ENCODE measurements around the gene SPATA9. TPM values are rescaled to one million over a fixed set of nuclear protein-coding genes. Genes with fewer than 3 reads are reported as not detected.
A peak's percentile ranks its signal among the peaks of the same experiment; 100 is the strongest.

Gene SPATA9
- total and polyA plus RNA-seq, 2 of the 8 experiments (the other 6 are each of a cell fraction or from before 2014, with no cell fraction given) = not detected

- no peak within 1 kb of the TSS for H2BK5ac ChIP-seq (ENCODE audit: low read depth, low read length)
- no peak within 1 kb of the TSS for H3K23ac ChIP-seq (ENCODE audit: insufficient read length)
- 2% methylated on average over 56 of the region's 85 CpGs; no CpG with 5 or more reads in 1 of the 2 experiments for WGBS, 2 experiments (ENCODE audit: extremely low coverage in 1 of 2, insufficient coverage in 1 of 2, insufficient read length in 1 of 2, insufficient replicate concordance in 2 of 2, low coverage in 1 of 2, low lambda C conversion rate in 2 of 2, missing lambda C conversion rate in 1 of 2)
- peaks cover 10 to 49% (median 39%) of the 10 kb centered on the region in 4 experiments for H3K27me3 ChIP-seq (replicated peaks in 1 of 4; ENCODE audit: control insufficient read depth in 3 of 4, extremely low read depth in 1 of 4, insufficient read depth in 3 of 4, low read length in 3 of 4)
- peak within 1 kb of the TSS in 2 of 4 experiments; percentile 25 to 52; a peak in 4 of 7 replicates for H3K9ac ChIP-seq (replicated peaks in 1 of 4; ENCODE audit: extremely low read depth in 1 of 4, low read depth in 3 of 4, low read length in 3 of 4)
- peak within 1 kb of the TSS; percentile 12; the same call in 1 of the 2 replicates for H4K8ac ChIP-seq (ENCODE audit: extremely low read depth, insufficient read depth, low read length)
- peaks cover 15% of the 10 kb centered on the region for H3K23me2 ChIP-seq (ENCODE audit: low read depth, low read length)
- ChIA-PET POLR2A (ENCODE audit: partially characterized antibody) (no interaction called here), CTCF (ENCODE audit: partially characterized antibody) (interaction anchor here (1.2 kb wide), 1 partner anchor 227 kb away, joined by 3 read pairs; no protein-coding TSS in a partner anchor)
- no peak within 1 kb of the TSS for H4K91ac ChIP-seq (replicated peaks; ENCODE audit: insufficient read length, low read length)
- no peaks in the 10 kb centered on the region for H4K20me1 ChIP-seq (replicated peaks in 1 of 2; ENCODE audit: control insufficient read depth in 1 of 2, insufficient read depth in 2 of 2, low read length in 2 of 2)
- H3K36me3 ChIP-seq (ENCODE audit: control insufficient read depth in 2 of 4, insufficient read depth in 4 of 4, low read length in 3 of 4) = no peaks in the 10 kb centered on the region
- H3K4me1 ChIP-seq (replicated peaks in 1 of 4; ENCODE audit: control insufficient read depth in 3 of 4, insufficient read depth in 4 of 4, low read length in 3 of 4) = peaks cover 6 to 13% (median 9%) of the 10 kb centered on the region in 4 experiments
- no peak for FAIRE-seq
- H3K4me2 ChIP-seq (ENCODE audit: insufficient read depth in 1 of 2, low read depth in 2 of 2, low read length in 2 of 2) = peak within 1 kb of the TSS; percentile 91 to 95
- peak within 1 kb of the TSS; percentile 62 for H2AFZ ChIP-seq (ENCODE audit: low read length)
- no peak within 1 kb of the TSS for H3K4ac ChIP-seq (replicated peaks; ENCODE audit: insufficient read length, low read depth, low read length)
- H3K14ac ChIP-seq (ENCODE audit: insufficient read length) = no peak within 1 kb of the TSS
- H3K79me2 ChIP-seq (ENCODE audit: control insufficient read depth in 1 of 2, insufficient read depth in 2 of 2, low read length in 2 of 2) = no peaks in the 10 kb centered on the region
- H2BK20ac ChIP-seq (ENCODE audit: low read length) = no peak within 1 kb of the TSS
- H2BK15ac ChIP-seq (ENCODE audit: low read length) = no peak within 1 kb of the TSS
- peak within 1 kb of the TSS; percentile 15; the same call in 1 of the 2 replicates for H3K18ac ChIP-seq (ENCODE audit: extremely low read depth, low read length)
- H3K79me1 ChIP-seq (ENCODE audit: low read depth, low read length) = no peaks in the 10 kb centered on the region
- H3K4me3 ChIP-seq (ENCODE audit: extremely low read depth in 1 of 4, insufficient read depth in 2 of 4, low read depth in 3 of 4, low read length in 4 of 4) = peak within 1 kb of the TSS; percentile 28 to 60 (median 40)
- peak within 1 kb of the TSS; percentile 24 for H3K56ac ChIP-seq (replicated peaks; ENCODE audit: insufficient read length, low read depth, low read length)
- H2BK12ac ChIP-seq (ENCODE audit: low read depth, low read length) = 0 out of 2 replicates have a peak within 1 kb of the TSS, but pooled peaks have one; percentile 50
- no peak within 1 kb of the TSS for H2AK5ac ChIP-seq (ENCODE audit: low read depth, low read length)
- H3K27ac ChIP-seq (ENCODE audit: low read depth, low read length) = no peak within 1 kb of the TSS
- H2BK120ac ChIP-seq (replicated peaks; ENCODE audit: low read depth, low read length) = no peak within 1 kb of the TSS
- DNase-seq (ENCODE audit: low read depth in 1 of 2, low spot score in 2 of 2) = peak in 1 of 2 experiments; percentile 76
- no peak within 1 kb of the TSS for H4K5ac ChIP-seq (ENCODE audit: insufficient read length, low read depth, low read length)
- H3K9me3 ChIP-seq (ENCODE audit: insufficient read depth in 2 of 2, low read depth in 1 of 2, low read length in 1 of 2) = no peaks in the 10 kb centered on the region
- TF ChIP-seq ZNF274 (IDR thresholded peaks at IDR 0.05; ENCODE audit: borderline replicate concordance, extremely low read depth, low read length) (no peak), RBBP5 (IDR thresholded peaks at IDR 0.05; ENCODE audit: borderline replicate concordance, low read depth, low read length) (no peak), CREB1 (IDR thresholded peaks at IDR 0.05) (no peak), TCF12 (IDR thresholded peaks at IDR 0.05; ENCODE audit: low read depth, low read length) (0 out of 2 replicates have a peak, but pooled peaks have one; percentile 25), KDM4A (IDR thresholded peaks at IDR 0.05; ENCODE audit: low read depth, low read length, severe bottlenecking) (no peak), CTBP2 (IDR thresholded peaks at IDR 0.05; ENCODE audit: borderline replicate concordance, insufficient read depth, insufficient read length, low read length) (peak; percentile 11), SAP30 (IDR thresholded peaks at IDR 0.05; ENCODE audit: insufficient read depth, insufficient replicate concordance, low read length) (no peak), EZH2 (IDR thresholded peaks at IDR 0.05; ENCODE audit: low read depth, low read length, severe bottlenecking) (peak; percentile 79), HDAC2 (IDR thresholded peaks at IDR 0.05; ENCODE audit: borderline replicate concordance in 1 of 2, low read depth in 2 of 2, low read length in 2 of 2) (0 out of 4 replicates have a peak, but pooled peaks of 1 of the 2 experiments have one; percentile 42), RNF2 (IDR thresholded peaks at IDR 0.05; ENCODE audit: borderline replicate concordance, low read depth, low read length, missing control alignments, poor library complexity, severe bottlenecking) (peak; percentile 46)
These were observed 62.5 kb downstream of the SPATA9 start, which contains the start of gene GPR150 for GRCh38 chr5:95620030-95620869. GPR150 (plus strand) TSS chr5:95620087; CDS start chr5:95620276, 189 bp downstream.
